Upper lobe of left lung (tissue), 6 donors: ENCODE results near the gene TNFRSF6B. TPM values are rescaled to one million over a fixed set of nuclear protein-coding genes. Genes with fewer than 3 reads are reported as not detected.
"Not testable (repeated sequence)": the region's sequence is repeated elsewhere in the genome, so short reads cannot be mapped to it uniquely, and the experiment has no call there.

ENCODE experiments used
- ATAC-seq, 2 donors: fragments of 200-7000 bp; cut with Tn5 transposase; one replicate each; pipeline ENCODE4 v1.9.1; 2022; ENCODE audit warnings: mild to moderate bottlenecking in 2 of 2, moderate library complexity in 2 of 2; ENCODE audit not compliant: low FRiP score in 2 of 2
- DNase-seq, 2 donors: peaks; one replicate each; pipeline ENCODE4 v3.0.0-alpha.2; 2019 to 2020
- H3K27ac ChIP-seq, 4 donors: fragments of 200-600 bp; sonication (generic); one replicate each; pipeline ENCODE4 v1.5.1; 2016 to 2019
- H3K27me3 ChIP-seq, 4 donors: fragments of 200-600 bp; sonication (generic); one replicate each; pipeline ENCODE4 v1.5.1; 2017 to 2019
- H3K36me3 ChIP-seq, 4 donors: fragments of 200-600 bp; sonication (generic); one replicate each; pipeline ENCODE4 v1.5.1; 2016 to 2019
- H3K4me1 ChIP-seq, 4 donors: fragments of 200-600 bp; sonication (generic); one replicate each; pipeline ENCODE4 v1.5.1; 2018 to 2019
- H3K4me3 ChIP-seq, 4 donors: fragments of 200-600 bp; sonication (generic); one replicate each; pipeline ENCODE4 v1.5.1; 2017 to 2019; ENCODE audit warnings: mild to moderate bottlenecking in 2 of 4, moderate library complexity in 1 of 4
- H3K9me3 ChIP-seq, 4 donors: fragments of 200-600 bp; sonication (generic); one replicate each; pipeline ENCODE4 v1.5.1; 2018 to 2019
- CTCF ChIP-seq, 6 experiments: fragments of 450-650 bp in 4 of 6; fragments of 200-600 bp in 2 of 6; sonication (generic) in 2 of 6; IDR thresholded peaks; one replicate each; pipeline ENCODE4 v1.5.1; 2016 to 2019; ENCODE audit warnings: antibody characterized with exemption in 6 of 6
- EP300 ChIP-seq, 4 donors: sonication (generic); formaldehyde crosslinking; IDR thresholded peaks; one replicate each; pipeline ENCODE4 v1.5.1; 2017; ENCODE audit warnings: antibody characterized with exemption in 4 of 4, control low read depth in 2 of 4
- POLR2A ChIP-seq, 4 donors: fragments of 450-650 bp; IDR thresholded peaks; one replicate each; pipeline ENCODE4 v1.5.1; 2016 to 2017; ENCODE audit warnings: antibody characterized with exemption in 4 of 4, mild to moderate bottlenecking in 2 of 4
- POLR2AphosphoS5 ChIP-seq, 2 donors: sonication (generic); formaldehyde crosslinking; IDR thresholded peaks; one replicate each; pipeline ENCODE4 v1.5.1; 2017; ENCODE audit warnings: antibody characterized with exemption in 2 of 2
- WGBS, 2 donors: methylation state at CpG; one replicate each; pipeline ENCODE4 v1.1.5; 2017 to 2018; 5-methylcytosine and 5-hydroxymethylcytosine counted together
- total RNA-seq, 6 donors: library from RNA; depleted of rRNA in 4 of 6; stranded (reverse); fragments of >200 nt in 4 of 6; gene quantifications; one replicate each; pipeline versions ENCODE4 v1.1.0 to v1.2.1, GENCODE V29; 2016 to 2021
- donor health status: DM: no; HTN: no; CAD: no; lungs with moderate emphysema.
- donor health status: DM: no; HTN: yes; CAD: no; lungs with severe emphysema.

Gene TNFRSF6B, protein sequence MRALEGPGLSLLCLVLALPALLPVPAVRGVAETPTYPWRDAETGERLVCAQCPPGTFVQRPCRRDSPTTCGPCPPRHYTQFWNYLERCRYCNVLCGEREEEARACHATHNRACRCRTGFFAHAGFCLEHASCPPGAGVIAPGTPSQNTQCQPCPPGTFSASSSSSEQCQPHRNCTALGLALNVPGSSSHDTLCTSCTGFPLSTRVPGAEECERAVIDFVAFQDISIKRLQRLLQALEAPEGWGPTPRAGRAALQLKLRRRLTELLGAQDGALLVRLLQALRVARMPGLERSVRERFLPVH
- 10 to 100 TPM; 13.8 to 34.8 (median 16.9) TPM for total RNA-seq

GRCh38 chr20:63696628-63697356, at the start of gene TNFRSF6B:
Gene TNFRSF6B (plus strand): TSS chr20:63696652. CDS start chr20:63696768, 116 bp downstream.
- Histone ChIP-seq H3K9me3 (no peaks in the 10 kb centered on the region), H3K27ac (peak within 1 kb of the TSS; percentile 2 to 77 (median 42)), H3K4me1 (peaks cover 35 to 53% (median 43%) of the 10 kb centered on the region in 4 donors), H3K27me3 (no peaks in the 10 kb centered on the region), H3K4me3 (peak within 1 kb of the TSS; percentile 5 to 38 (median 22)), H3K36me3 (peaks cover 0 to 31% (median 10%) of the 10 kb centered on the region in 4 donors)
- TF ChIP-seq POLR2A (IDR thresholded peaks at IDR 0.05) (no peak), CTCF (IDR thresholded peaks at IDR 0.05) (peak in 2 of 6 experiments; percentile 3 to 8), POLR2AphosphoS5 (IDR thresholded peaks at IDR 0.05) (peak in 1 of 2 donors; percentile 32), EP300 (IDR thresholded peaks at IDR 0.05) (no peak)
- whole genome bisulfite sequencing, 2 donors: 14 to 16% methylated on average over 5 to 18 of the region's 52 CpGs
- ATAC-seq (peak in 1 of 2 donors; percentile 0), DNase-seq (peak in 1 of 2 donors; percentile 86)

DNA sequence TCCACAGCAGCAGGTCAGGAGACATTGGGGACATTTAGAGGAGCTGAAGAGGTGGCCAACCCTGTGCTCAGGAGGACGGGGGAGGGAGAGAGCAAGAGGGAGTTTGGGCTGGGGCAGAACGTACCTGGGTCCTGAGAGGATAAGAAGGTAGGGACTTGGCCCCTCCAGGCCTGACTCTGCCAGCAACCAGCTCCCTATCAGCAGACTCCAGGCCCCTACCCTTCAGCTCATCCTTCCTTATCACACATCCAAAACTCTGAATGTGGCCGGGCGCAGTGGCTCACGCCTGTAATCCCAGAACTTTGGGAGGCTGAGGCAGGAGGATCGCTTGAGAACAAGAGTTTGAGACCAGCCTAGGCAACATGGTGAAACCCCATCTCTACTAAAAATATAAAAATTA, 48.3 kb upstream of the TNFRSF6B start:
- TF ChIP-seq EP300 (IDR thresholded peaks at IDR 0.05): no peak
- TF ChIP-seq CTCF (IDR thresholded peaks at IDR 0.05): no peak
- no peak for TF ChIP-seq POLR2A (IDR thresholded peaks at IDR 0.05)
- TF ChIP-seq POLR2AphosphoS5 (IDR thresholded peaks at IDR 0.05): no peak
- Histone ChIP-seq H3K4me3 (no peak overlapping the region), H3K4me1 (peaks cover 17 to 20% (median 18%) of the 10 kb centered on the region in 4 donors), H3K27ac (no peak overlapping the region), H3K9me3 (no peaks in the 10 kb centered on the region), H3K27me3 (peaks cover 0 to 12% (median 6%) of the 10 kb centered on the region in 4 donors), H3K36me3 (no peaks in the 10 kb centered on the region)
- 89 to 90% methylated on average over 6 of the region's 6 CpGs for WGBS, 2 donors
- DNase-seq (no peak), ATAC-seq (no peak)

- no peaks in the 10 kb centered on the region for H3K36me3 ChIP-seq
- peaks cover 0 to 12% (median 6%) of the 10 kb centered on the region in 4 donors for H3K27me3 ChIP-seq
- H3K4me3 ChIP-seq: no peak overlapping the region
- TF ChIP-seq POLR2A (IDR thresholded peaks at IDR 0.05) (no peak), POLR2AphosphoS5 (IDR thresholded peaks at IDR 0.05) (no peak), CTCF (IDR thresholded peaks at IDR 0.05) (no peak), EP300 (IDR thresholded peaks at IDR 0.05) (no peak)
- DNase-seq (no peak), ATAC-seq (no peak)
- H3K27ac ChIP-seq: no peak overlapping the region
- no peaks in the 10 kb centered on the region for H3K9me3 ChIP-seq
- 74 to 84% methylated on average over 4 to 11 of the region's 11 CpGs for WGBS, 2 donors
- peaks cover 24 to 29% (median 26%) of the 10 kb centered on the region in 4 donors for H3K4me1 ChIP-seq
Measured at GRCh38 chr20:63648895-63649589, 47.4 kb upstream of the TNFRSF6B start.

- not testable (repeated sequence) for ATAC-seq, DNase-seq, H3K9me3 ChIP-seq, H3K4me3 ChIP-seq, H3K27ac ChIP-seq, H3K36me3 ChIP-seq
- WGBS, 2 donors: 83% methylated on average over 3 of the region's 25 CpGs; no CpG with 5 or more reads in 1 of the 2 donors
- Histone ChIP-seq H3K27me3 (peaks cover 0 to 12% (median 6%) of the 10 kb centered on the region in 4 donors), H3K4me1 (peaks cover 27 to 32% (median 28%) of the 10 kb centered on the region in 4 donors)
Measured at GRCh38 chr20:63650486-63650885, 46.0 kb upstream of the TNFRSF6B start.

DNA sequence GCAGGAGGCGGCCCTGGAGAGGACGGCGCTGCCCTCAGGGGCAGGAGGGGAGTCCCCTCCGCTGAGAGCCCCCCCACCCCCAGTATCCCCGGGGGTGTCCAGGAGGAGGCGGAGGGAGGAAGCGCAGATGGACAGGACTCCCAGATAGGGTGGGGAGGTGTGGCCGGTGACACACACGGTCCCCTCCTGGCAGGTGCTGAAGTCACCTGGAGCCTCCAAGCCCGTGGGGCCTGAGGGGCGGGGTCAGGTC, 44.6 kb upstream of the TNFRSF6B start:
- no peaks in the 10 kb centered on the region for H3K36me3 ChIP-seq
- peak overlapping the region in 1 of 4 donors; percentile 26 for H3K27ac ChIP-seq
- no peaks in the 10 kb centered on the region for H3K9me3 ChIP-seq
- peaks cover 27 to 32% (median 28%) of the 10 kb centered on the region in 4 donors for H3K4me1 ChIP-seq
- WGBS, 2 donors: 17 to 20% methylated on average over 1 to 11 of the region's 11 CpGs
- H3K27me3 ChIP-seq: peaks cover 0 to 12% (median 6%) of the 10 kb centered on the region in 4 donors
- ATAC-seq: no peak
- H3K4me3 ChIP-seq: peak overlapping the region; percentile 14 to 73 (median 60)
- no peak for TF ChIP-seq EP300 (IDR thresholded peaks at IDR 0.05)
- TF ChIP-seq POLR2AphosphoS5 (IDR thresholded peaks at IDR 0.05): no peak
- TF ChIP-seq CTCF (IDR thresholded peaks at IDR 0.05): no peak
- no peak for TF ChIP-seq POLR2A (IDR thresholded peaks at IDR 0.05)
- DNase-seq: no peak
